Pancreas (tissue), 10 donors: ENCODE data around the gene MILR1. TPM values are rescaled to one million over a fixed set of nuclear protein-coding genes. Genes with fewer than 3 reads are reported as not detected.

Experiments used
- ATAC-seq, 4 donors: fragments of 200-7000 bp; cut with Tn5 transposase; one replicate each; pipeline versions ENCODE4 v1.8.0 to v1.9.1; 2020; ENCODE audit warnings: mild to moderate bottlenecking in 4 of 4, moderate library complexity in 4 of 4
- DNase-seq, 6 donors: peaks; one replicate each; pipeline ENCODE4 v3.0.0-alpha.2; 2020
- FAIRE-seq: peaks from 2 replicates; lab custom pipeline; 2012; peaks lifted over from hg19 to GRCh38; lab: Jason Lieb, UNC
- H3K27ac ChIP-seq, 4 donors: fragments of 200-600 bp; sonication (generic); 1 replicate in 3 of 4; 2 replicates in 1 of 4; pipeline versions ENCODE4 v1.5.0 to v1.8.0; 2020
- H3K27me3 ChIP-seq, 4 donors: fragments of 200-600 bp; one replicate each; pipeline ENCODE4 v1.8.0; 2021
- H3K36me3 ChIP-seq, 3 donors: fragments of 200-600 bp; sonication (generic) in 1 of 3; one replicate each; pipeline versions ENCODE4 v1.5.0 to v1.8.0; 2020 to 2021
- H3K4me1 ChIP-seq, 3 donors: fragments of 200-600 bp; one replicate each; pipeline ENCODE4 v1.8.0; 2021
- H3K4me3 ChIP-seq, 4 donors: fragments of 200-600 bp; sonication (generic) in 2 of 4; one replicate each; pipeline versions ENCODE4 v1.5.0 to v1.8.0; 2020 to 2021
- H3K9me3 ChIP-seq, 4 donors: fragments of 200-600 bp; one replicate each; pipeline ENCODE4 v1.8.0; 2021
- CTCF ChIP-seq, 4 donors: fragments of 200-600 bp; sonication (generic) in 3 of 4; IDR thresholded peaks; one replicate each; pipeline versions ENCODE4 v1.5.0 to v1.8.0; 2021; ENCODE audit warnings: antibody characterized with exemption in 4 of 4
- WGBS, 2 donors: extraction: QIAGEN DNeasy Blood & Tissue Kit; methylation state at CpG; one replicate each; pipeline ENCODE4 v1.1.7; 2013; 5-methylcytosine and 5-hydroxymethylcytosine counted together
- intact Hi-C, 3 donors: fragments of 100-400 bp; cut with DNase I; formaldehyde crosslinking; loops; one replicate each; pipeline versions ENCODE4 v1.11.1 to v1.14.2; 2022
- polyA plus RNA-seq, 2 donors: library from polyadenylated mRNA; stranded (reverse); fragments of 200-250 nt; gene quantifications; one replicate each; pipeline ENCODE4 v1.2.3, GENCODE V29; 2013
- total RNA-seq, 6 donors: library from RNA; stranded (reverse); fragmentation: NEBNext Ultra II Directional in 4 of 6; extraction: Animal tissue kit (Norgen Biotek cat#: 25700) in 4 of 6; gene quantifications; one replicate each; pipeline versions ENCODE4 v1.2.1 to v1.2.4, GENCODE V29; 2021 to 2023
- donor health status: healthy with polysubstance abuse.
- donor health status: DM: no; HTN: no; CAD: no; lungs with moderate emphysema.
- donor health status: DM: no; HTN: no; CAD: no.
- donor health status: control.
- donor health status: control.
- donor health status: Bipolar disorder and iron deficiency.
- donor health status: DM: yes; HTN: yes; CAD: no.
- donor health status: DM: no; HTN: no; CAD: no.
- donor health status: DM: no; HTN: no; CAD: no.
- donor health status: DM: yes; HTN: yes; CAD: no.

MILR1 gene
- total and polyA plus RNA-seq, 8 donors = 0.51 to 6.3 (median 1.3) TPM

- 0% methylated on average over 20 of the region's 20 CpGs for WGBS, 2 donors
- ATAC-seq (peak in 2 of 4 donors; percentile 2 to 14), FAIRE-seq (no peak), DNase-seq (no peak)
- no peaks in the 10 kb centered on the region for H3K9me3 ChIP-seq
- H3K27me3 ChIP-seq = no peaks in the 10 kb centered on the region
- H3K27ac ChIP-seq = peak overlapping the region in 3 of 4 donors; percentile 18 to 77 (median 62)
- peak overlapping the region; percentile 66 to 79 (median 70) for H3K4me3 ChIP-seq
- no peak for TF ChIP-seq CTCF (IDR thresholded peaks at IDR 0.05)
- intact Hi-C loops = loop anchor here in 1 of 3 donors (5.0 kb wide), 1 partner anchor 161 kb away; no protein-coding TSS in a partner anchor
- H3K36me3 ChIP-seq = peaks cover 9 to 30% (median 29%) of the 10 kb centered on the region in 3 donors
- peaks cover 0 to 36% (median 23%) of the 10 kb centered on the region in 3 donors for H3K4me1 ChIP-seq
These were observed 47.5 kb downstream of the MILR1 start for GRCh38 chr17:64496348-64496785.

- Histone ChIP-seq H3K27me3 (no peaks in the 10 kb centered on the region), H3K9me3 (no peaks in the 10 kb centered on the region), H3K4me1 (peaks cover 0 to 39% (median 23%) of the 10 kb centered on the region in 3 donors), H3K27ac (peak within 1 kb of the TSS; percentile 6 to 77 (median 40)), H3K4me3 (peak within 1 kb of the TSS; percentile 66 to 79 (median 70)), H3K36me3 (peaks cover 15 to 36% (median 35%) of the 10 kb centered on the region in 3 donors)
- ATAC-seq (peak; percentile 94 to 98 (median 98)), DNase-seq (peak; percentile 89 to 98 (median 92)), FAIRE-seq (no peak)
- WGBS, 2 donors = 1% methylated on average over 48 to 50 of the region's 50 CpGs
- intact Hi-C loops = loop anchor here in 1 of 3 donors (5.0 kb wide), 1 partner anchor 160 kb away; no protein-coding TSS in a partner anchor
- TF ChIP-seq CTCF (IDR thresholded peaks at IDR 0.05) = peak in 1 of 4 donors; percentile 11
These were observed 48.1 kb downstream of the MILR1 start, which contains the start of gene POLG2 for GRCh38 chr17:64496786-64497564. Gene POLG2 (minus strand): TSS chr17:64497054. CDS start chr17:64496968, 86 bp downstream.

- FAIRE-seq (no peak), ATAC-seq (no peak), DNase-seq (no peak)
- Histone ChIP-seq H3K27ac (peak overlapping the region; percentile 6 to 77 (median 40)), H3K9me3 (no peaks in the 10 kb centered on the region), H3K36me3 (peaks cover 15 to 38% (median 35%) of the 10 kb centered on the region in 3 donors), H3K27me3 (no peaks in the 10 kb centered on the region), H3K4me3 (peak overlapping the region in 2 of 4 donors; percentile 69 to 79), H3K4me1 (peaks cover 2 to 45% (median 23%) of the 10 kb centered on the region in 3 donors)
- WGBS, 2 donors = 41 to 55% methylated on average over 4 of the region's 4 CpGs
- intact Hi-C loops = loop anchor here in 1 of 3 donors (5.0 kb wide), 1 partner anchor 160 kb away; no protein-coding TSS in a partner anchor
- TF ChIP-seq CTCF (IDR thresholded peaks at IDR 0.05) = no peak
These were observed 48.7 kb downstream of the MILR1 start for GRCh38 chr17:64497565-64498035.

GRCh38 chr17:64498308-64499203, 49.6 kb downstream of the MILR1 start:
- Histone ChIP-seq H3K4me1 (peaks cover 11 to 53% (median 31%) of the 10 kb centered on the region in 3 donors), H3K4me3 (no peak overlapping the region), H3K27ac (no peak overlapping the region), H3K36me3 (peaks cover 15 to 45% (median 45%) of the 10 kb centered on the region in 3 donors), H3K9me3 (no peaks in the 10 kb centered on the region), H3K27me3 (no peaks in the 10 kb centered on the region)
- TF ChIP-seq CTCF (IDR thresholded peaks at IDR 0.05) = no peak
- intact Hi-C loops = loop anchor here in 1 of 3 donors (5.0 kb wide), 1 partner anchor 159 kb away; no protein-coding TSS in a partner anchor
- FAIRE-seq (no peak), DNase-seq (no peak), ATAC-seq (no peak)
- 59 to 68% methylated on average over 7 of the region's 7 CpGs for WGBS, 2 donors
